ENCODE measurements around the gene FAM98C. TPM values are rescaled to one million over a fixed set of nuclear protein-coding genes. Genes with fewer than 3 reads are reported as not detected.

The FAM98C gene
- total RNA-seq, 2 experiments from 2014 or later, result 21.9 to 31.1 TPM

- Histone ChIP-seq H3K4me2 (ENCODE audit: low read length) (no peak overlapping the region), H3K9me2 (ENCODE audit: insufficient read depth, low read length) (no peaks in the 10 kb centered on the region), H3K9me3 (ENCODE audit: low read length) (no peaks in the 10 kb centered on the region), H3K36me3 (ENCODE audit: insufficient read depth, low read length) (no peaks in the 10 kb centered on the region), H4K20me1 (ENCODE audit: insufficient read depth, low read length) (no peaks in the 10 kb centered on the region), H3K4me3 (ENCODE audit: low read depth, low read length, poor library complexity, severe bottlenecking) (no peak overlapping the region), H3K27ac (ENCODE audit: low read depth, low read length, poor library complexity, severe bottlenecking) (no peak overlapping the region), H2AFZ (ENCODE audit: low read length) (no peak overlapping the region), H3K79me2 (ENCODE audit: insufficient read depth, low read depth, low read length) (no peaks in the 10 kb centered on the region), H3K4me1 (ENCODE audit: insufficient read depth, low read length, poor library complexity, severe bottlenecking) (no peaks in the 10 kb centered on the region)
- ChIA-PET CTCF (ENCODE audit: unreplicated experiment) (no interaction called here), POLR2A (no interaction called here)
- TF ChIP-seq EZH2phosphoT487 (IDR thresholded peaks at IDR 0.05; ENCODE audit: borderline replicate concordance, low read depth, low read length), result no peak
- no peak for TF ChIP-seq CTCF (conservative IDR thresholded peaks at IDR 0.05; ENCODE audit: low read length)
- BruUV-seq (replicated peaks), result no TSS peak
- intact Hi-C loops (cut with micrococcal nuclease; ENCODE audit: unreplicated experiment), result no loop called here
- peak; percentile 14 for DNase-seq (ENCODE audit: low spot score)
Measured at GRCh38 chr19:38455031-38455430, 52.1 kb downstream of the FAM98C start.

- Histone ChIP-seq H3K36me3 (ENCODE audit: insufficient read depth, low read length) (no peaks in the 10 kb centered on the region), H3K4me1 (ENCODE audit: insufficient read depth, low read length, poor library complexity, severe bottlenecking) (no peaks in the 10 kb centered on the region), H3K4me2 (ENCODE audit: low read length) (no peak overlapping the region), H3K9me2 (ENCODE audit: insufficient read depth, low read length) (no peaks in the 10 kb centered on the region), H3K79me2 (ENCODE audit: insufficient read depth, low read depth, low read length) (no peaks in the 10 kb centered on the region), H2AFZ (ENCODE audit: low read length) (no peak overlapping the region), H4K20me1 (ENCODE audit: insufficient read depth, low read length) (no peaks in the 10 kb centered on the region), H3K27ac (ENCODE audit: low read depth, low read length, poor library complexity, severe bottlenecking) (no peak overlapping the region), H3K4me3 (ENCODE audit: low read depth, low read length, poor library complexity, severe bottlenecking) (no peak overlapping the region), H3K9me3 (ENCODE audit: low read length) (no peaks in the 10 kb centered on the region)
- TF ChIP-seq EZH2phosphoT487 (IDR thresholded peaks at IDR 0.05; ENCODE audit: borderline replicate concordance, low read depth, low read length) (no peak), CTCF (conservative IDR thresholded peaks at IDR 0.05; ENCODE audit: low read length) (no peak)
- BruUV-seq (replicated peaks), result no TSS peak
- no peak for DNase-seq (ENCODE audit: low spot score)
- ChIA-PET POLR2A (no interaction called here), CTCF (ENCODE audit: unreplicated experiment) (no interaction called here)
- intact Hi-C loops (cut with micrococcal nuclease; ENCODE audit: unreplicated experiment), result no loop called here
Measured at GRCh38 chr19:38457202-38457601, 54.3 kb downstream of the FAM98C start.

GRCh38 chr19:38457690-38458405, 55.0 kb downstream of the FAM98C start:
- DNase-seq (ENCODE audit: low spot score), result no peak
- TF ChIP-seq EZH2phosphoT487 (IDR thresholded peaks at IDR 0.05; ENCODE audit: borderline replicate concordance, low read depth, low read length) (no peak), CTCF (conservative IDR thresholded peaks at IDR 0.05; ENCODE audit: low read length) (no peak)
- CTCF ChIA-PET (ENCODE audit: unreplicated experiment), result no interaction called here
- no peaks in the 10 kb centered on the region for H3K4me1 ChIP-seq (ENCODE audit: insufficient read depth, low read length, poor library complexity, severe bottlenecking)
- H3K4me2 ChIP-seq (ENCODE audit: low read length), result no peak overlapping the region
- H3K9me3 ChIP-seq (ENCODE audit: low read length), result no peaks in the 10 kb centered on the region
- H3K36me3 ChIP-seq (ENCODE audit: insufficient read depth, low read length), result no peaks in the 10 kb centered on the region
- H3K4me3 ChIP-seq (ENCODE audit: low read depth, low read length, poor library complexity, severe bottlenecking), result no peak overlapping the region
- H4K20me1 ChIP-seq (ENCODE audit: insufficient read depth, low read length), result no peaks in the 10 kb centered on the region
- H3K27ac ChIP-seq (ENCODE audit: low read depth, low read length, poor library complexity, severe bottlenecking), result no peak overlapping the region
- H2AFZ ChIP-seq (ENCODE audit: low read length), result no peak overlapping the region
- no peaks in the 10 kb centered on the region for H3K9me2 ChIP-seq (ENCODE audit: insufficient read depth, low read length)
- intact Hi-C loops (cut with micrococcal nuclease; ENCODE audit: unreplicated experiment), result no loop called here
- POLR2A ChIA-PET, result no interaction called here
- no peaks in the 10 kb centered on the region for H3K79me2 ChIP-seq (ENCODE audit: insufficient read depth, low read depth, low read length)
- no TSS peak for BruUV-seq (replicated peaks)

All from OCI-LY7 (cell line).